Measurements from ENCODE around the gene SEMA6A. TPM values are rescaled to one million over a fixed set of nuclear protein-coding genes. Genes with fewer than 3 reads are reported as not detected.

SEMA6A gene
- total RNA-seq, 1 experiment from 2014 or later: 406 TPM

- no peak for DNase-seq (ENCODE audit: low spot score)
- ChIA-PET POLR2A (interaction anchor here (0.7 to 1.1 kb wide), 2 partner anchors 44 to 869 kb away, joined by 3 read pairs; no protein-coding TSS in a partner anchor), CTCF (interaction anchor here (0.8 to 1.3 kb wide), 3 partner anchors 80 to 303 kb away, joined by 3 to 5 read pairs (median 3); no protein-coding TSS in a partner anchor)
- peaks cover 21% of the 10 kb centered on the region for H3K27me3 Mint-ChIP-seq (ENCODE audit: low read depth)
- no peak overlapping the region for H3K4me3 Mint-ChIP-seq
- no peaks in the 10 kb centered on the region for H3K9me3 Mint-ChIP-seq
- H3K27ac Mint-ChIP-seq: peak overlapping the region; percentile 67; the same call in 1 of the 2 replicates
- TF ChIP-seq NFE2L1 (CRISPR knock-in tag; IDR thresholded peaks at IDR 0.05): no peak
- TF ChIP-seq, protein P1, sequence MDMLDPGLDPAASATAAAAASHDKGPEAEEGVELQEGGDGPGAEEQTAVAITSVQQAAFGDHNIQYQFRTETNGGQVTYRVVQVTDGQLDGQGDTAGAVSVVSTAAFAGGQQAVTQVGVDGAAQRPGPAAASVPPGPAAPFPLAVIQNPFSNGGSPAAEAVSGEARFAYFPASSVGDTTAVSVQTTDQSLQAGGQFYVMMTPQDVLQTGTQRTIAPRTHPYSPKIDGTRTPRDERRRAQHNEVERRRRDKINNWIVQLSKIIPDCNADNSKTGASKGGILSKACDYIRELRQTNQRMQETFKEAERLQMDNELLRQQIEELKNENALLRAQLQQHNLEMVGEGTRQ (CRISPR knock-in tag; IDR thresholded peaks at IDR 0.05): peak; percentile 65; the same call in 1 of the 2 replicates
- TF ChIP-seq, protein P2, sequence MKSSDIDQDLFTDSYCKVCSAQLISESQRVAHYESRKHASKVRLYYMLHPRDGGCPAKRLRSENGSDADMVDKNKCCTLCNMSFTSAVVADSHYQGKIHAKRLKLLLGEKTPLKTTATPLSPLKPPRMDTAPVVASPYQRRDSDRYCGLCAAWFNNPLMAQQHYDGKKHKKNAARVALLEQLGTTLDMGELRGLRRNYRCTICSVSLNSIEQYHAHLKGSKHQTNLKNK (CRISPR knock-in tag; IDR thresholded peaks at IDR 0.05): peak; percentile 38; the same call in 1 of the 2 replicates
- H3K4me1 Mint-ChIP-seq: peaks cover 81% of the 10 kb centered on the region
- H3K36me3 Mint-ChIP-seq: peaks cover 12% of the 10 kb centered on the region
- ATAC-seq: peak; percentile 55
These were observed 133.4 kb downstream of the SEMA6A start for GRCh38 chr5:116441223-116441622.

- no peak for DNase-seq (ENCODE audit: low spot score)
- CTCF ChIA-PET: interaction anchor here (0.8 to 1.3 kb wide), 3 partner anchors 79 to 303 kb away, joined by 3 to 5 read pairs (median 3); no protein-coding TSS in a partner anchor
These were observed 134.1 kb downstream of the SEMA6A start for GRCh38 chr5:116440457-116441001.

More at GRCh38 chr5:116440457-116441001, 134.1 kb downstream of the SEMA6A start:
- ATAC-seq: no peak
- Mint-ChIP-seq H3K27me3 (ENCODE audit: low read depth) (peaks cover 21% of the 10 kb centered on the region), H3K9me3 (no peaks in the 10 kb centered on the region), H3K27ac (no peak overlapping the region), H3K4me1 (peaks cover 74% of the 10 kb centered on the region), H3K36me3 (peaks cover 5% of the 10 kb centered on the region), H3K4me3 (no peak overlapping the region)
- POLR2A ChIA-PET: interaction anchor here (0.6 kb wide), 1 partner anchor 12 kb away, joined by 3 read pairs; no protein-coding TSS in a partner anchor
- TF ChIP-seq OVOL2 (CRISPR knock-in tag; IDR thresholded peaks at IDR 0.05; ENCODE audit: borderline replicate concordance) (no peak), IRF2 (CRISPR knock-in tag; IDR thresholded peaks at IDR 0.05; ENCODE audit: borderline replicate concordance, low read depth) (no peak), GABPB1 (CRISPR knock-in tag; IDR thresholded peaks at IDR 0.05) (no peak), JAZF1 (CRISPR knock-in tag; IDR thresholded peaks at IDR 0.05) (no peak), CREM (CRISPR knock-in tag; IDR thresholded peaks at IDR 0.05) (no peak), HMGA2 (CRISPR knock-in tag; IDR thresholded peaks at IDR 0.05) (no peak), ZNF512 (CRISPR knock-in tag; IDR thresholded peaks at IDR 0.05; ENCODE audit: borderline replicate concordance) (no peak), ZNF281 (CRISPR knock-in tag; IDR thresholded peaks at IDR 0.05) (no peak), TCF7 (CRISPR knock-in tag; IDR thresholded peaks at IDR 0.05; ENCODE audit: low read depth) (no peak), ZNF263 (CRISPR knock-in tag; IDR thresholded peaks at IDR 0.05; ENCODE audit: low read depth) (no peak), KAT7 (CRISPR knock-in tag; IDR thresholded peaks at IDR 0.05; ENCODE audit: borderline replicate concordance) (no peak), NR2C2 (CRISPR knock-in tag; IDR thresholded peaks at IDR 0.05) (no peak), PREB (CRISPR knock-in tag; IDR thresholded peaks at IDR 0.05; ENCODE audit: borderline replicate concordance) (no peak), NFE2L1 (CRISPR knock-in tag; IDR thresholded peaks at IDR 0.05) (no peak)
- TF ChIP-seq, protein P3, sequence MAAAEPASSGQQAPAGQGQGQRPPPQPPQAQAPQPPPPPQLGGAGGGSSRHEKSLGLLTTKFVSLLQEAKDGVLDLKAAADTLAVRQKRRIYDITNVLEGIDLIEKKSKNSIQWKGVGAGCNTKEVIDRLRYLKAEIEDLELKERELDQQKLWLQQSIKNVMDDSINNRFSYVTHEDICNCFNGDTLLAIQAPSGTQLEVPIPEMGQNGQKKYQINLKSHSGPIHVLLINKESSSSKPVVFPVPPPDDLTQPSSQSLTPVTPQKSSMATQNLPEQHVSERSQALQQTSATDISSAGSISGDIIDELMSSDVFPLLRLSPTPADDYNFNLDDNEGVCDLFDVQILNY (CRISPR knock-in tag; IDR thresholded peaks at IDR 0.05): no peak
- TF ChIP-seq, protein P4, sequence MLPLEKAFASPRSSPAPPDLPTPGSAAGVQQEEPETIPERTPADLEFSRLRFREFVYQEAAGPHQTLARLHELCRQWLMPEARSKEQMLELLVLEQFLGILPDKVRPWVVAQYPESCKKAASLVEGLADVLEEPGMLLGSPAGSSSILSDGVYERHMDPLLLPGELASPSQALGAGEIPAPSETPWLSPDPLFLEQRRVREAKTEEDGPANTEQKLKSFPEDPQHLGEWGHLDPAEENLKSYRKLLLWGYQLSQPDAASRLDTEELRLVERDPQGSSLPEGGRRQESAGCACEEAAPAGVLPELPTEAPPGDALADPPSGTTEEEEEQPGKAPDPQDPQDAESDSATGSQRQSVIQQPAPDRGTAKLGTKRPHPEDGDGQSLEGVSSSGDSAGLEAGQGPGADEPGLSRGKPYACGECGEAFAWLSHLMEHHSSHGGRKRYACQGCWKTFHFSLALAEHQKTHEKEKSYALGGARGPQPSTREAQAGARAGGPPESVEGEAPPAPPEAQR (CRISPR knock-in tag; IDR thresholded peaks at IDR 0.05): no peak
- TF ChIP-seq, protein P5, sequence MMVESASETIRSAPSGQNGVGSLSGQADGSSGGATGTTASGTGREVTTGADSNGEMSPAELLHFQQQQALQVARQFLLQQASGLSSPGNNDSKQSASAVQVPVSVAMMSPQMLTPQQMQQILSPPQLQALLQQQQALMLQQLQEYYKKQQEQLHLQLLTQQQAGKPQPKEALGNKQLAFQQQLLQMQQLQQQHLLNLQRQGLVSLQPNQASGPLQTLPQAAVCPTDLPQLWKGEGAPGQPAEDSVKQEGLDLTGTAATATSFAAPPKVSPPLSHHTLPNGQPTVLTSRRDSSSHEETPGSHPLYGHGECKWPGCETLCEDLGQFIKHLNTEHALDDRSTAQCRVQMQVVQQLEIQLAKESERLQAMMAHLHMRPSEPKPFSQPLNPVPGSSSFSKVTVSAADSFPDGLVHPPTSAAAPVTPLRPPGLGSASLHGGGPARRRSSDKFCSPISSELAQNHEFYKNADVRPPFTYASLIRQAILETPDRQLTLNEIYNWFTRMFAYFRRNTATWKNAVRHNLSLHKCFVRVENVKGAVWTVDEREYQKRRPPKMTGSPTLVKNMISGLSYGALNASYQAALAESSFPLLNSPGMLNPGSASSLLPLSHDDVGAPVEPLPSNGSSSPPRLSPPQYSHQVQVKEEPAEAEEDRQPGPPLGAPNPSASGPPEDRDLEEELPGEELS (CRISPR knock-in tag; IDR thresholded peaks at IDR 0.05): no peak
- TF ChIP-seq, protein P6, sequence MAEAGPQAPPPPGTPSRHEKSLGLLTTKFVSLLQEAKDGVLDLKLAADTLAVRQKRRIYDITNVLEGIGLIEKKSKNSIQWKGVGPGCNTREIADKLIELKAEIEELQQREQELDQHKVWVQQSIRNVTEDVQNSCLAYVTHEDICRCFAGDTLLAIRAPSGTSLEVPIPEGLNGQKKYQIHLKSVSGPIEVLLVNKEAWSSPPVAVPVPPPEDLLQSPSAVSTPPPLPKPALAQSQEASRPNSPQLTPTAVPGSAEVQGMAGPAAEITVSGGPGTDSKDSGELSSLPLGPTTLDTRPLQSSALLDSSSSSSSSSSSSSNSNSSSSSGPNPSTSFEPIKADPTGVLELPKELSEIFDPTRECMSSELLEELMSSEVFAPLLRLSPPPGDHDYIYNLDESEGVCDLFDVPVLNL (CRISPR knock-in tag; IDR thresholded peaks at IDR 0.05; ENCODE audit: borderline replicate concordance, low read depth): no peak
